ENCODE data around the gene EBP.
"Not testable (repeated sequence)": the region's sequence is repeated elsewhere in the genome, so short reads cannot be mapped to it uniquely, and the experiment has no call there.

Gene EBP

GRCh38 chrX:48522291-48522690 lies 683 bp downstream of the EBP start:
- no peak for DNase-seq (ENCODE audit: low spot score)

- DNase-seq (ENCODE audit: low spot score) = no peak
Observed at GRCh38 chrX:48523682-48524081, 2.1 kb downstream of the EBP start.

- DNase-seq (ENCODE audit: low spot score) = not testable (repeated sequence)
Observed at GRCh38 chrX:48525853-48526252, 4.2 kb downstream of the EBP start.

- no peak for DNase-seq (ENCODE audit: low spot score)
Observed at GRCh38 chrX:48530736-48531135, 9.1 kb downstream of the EBP start.

GRCh38 chrX:48531358-48531959 lies 9.9 kb downstream of the EBP start:
- DNase-seq (ENCODE audit: low spot score) = no peak

DNA sequence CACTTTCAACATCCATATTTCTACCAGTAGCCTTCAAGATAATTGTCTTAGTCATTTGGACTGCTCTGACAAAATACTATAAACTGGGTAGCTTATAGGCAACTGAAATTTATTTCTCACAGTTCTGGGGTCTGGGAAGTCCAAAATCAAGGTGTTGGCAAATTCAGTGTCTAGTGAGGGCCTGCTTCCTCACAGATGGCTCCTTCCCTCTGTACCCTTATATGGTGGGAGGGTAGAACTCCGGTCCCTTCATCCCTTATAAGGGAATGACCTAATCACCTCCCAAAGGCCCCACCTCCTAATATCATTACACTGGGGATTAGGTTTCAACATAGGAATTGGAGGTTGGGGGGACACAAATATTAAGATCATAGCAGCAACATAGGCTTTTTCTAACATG lies 10.6 kb downstream of the EBP start:
- DNase-seq (ENCODE audit: low spot score) = no peak

DNA sequence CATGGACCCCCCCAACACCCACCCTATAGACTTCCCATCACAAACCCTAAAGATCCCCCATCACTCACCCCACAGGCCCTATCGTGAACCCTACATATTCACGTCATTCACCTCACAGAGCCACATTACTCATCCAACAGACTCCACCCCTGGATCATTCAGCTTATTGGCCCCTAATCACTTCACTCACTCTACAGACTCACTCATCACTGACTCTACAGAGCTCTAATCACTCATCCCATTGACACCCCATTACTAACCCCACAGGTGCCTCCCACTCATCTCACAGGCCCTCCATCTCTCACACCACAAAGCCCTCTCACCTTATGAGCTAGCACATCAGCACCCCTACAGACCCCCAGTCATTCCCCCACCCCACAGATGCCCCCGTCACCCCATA lies 11.6 kb downstream of the EBP start:
- no peak for DNase-seq (ENCODE audit: low spot score)

- no peak for DNase-seq (ENCODE audit: low spot score)
Observed at GRCh38 chrX:48538641-48539344, 17.2 kb downstream of the EBP start.

DNA sequence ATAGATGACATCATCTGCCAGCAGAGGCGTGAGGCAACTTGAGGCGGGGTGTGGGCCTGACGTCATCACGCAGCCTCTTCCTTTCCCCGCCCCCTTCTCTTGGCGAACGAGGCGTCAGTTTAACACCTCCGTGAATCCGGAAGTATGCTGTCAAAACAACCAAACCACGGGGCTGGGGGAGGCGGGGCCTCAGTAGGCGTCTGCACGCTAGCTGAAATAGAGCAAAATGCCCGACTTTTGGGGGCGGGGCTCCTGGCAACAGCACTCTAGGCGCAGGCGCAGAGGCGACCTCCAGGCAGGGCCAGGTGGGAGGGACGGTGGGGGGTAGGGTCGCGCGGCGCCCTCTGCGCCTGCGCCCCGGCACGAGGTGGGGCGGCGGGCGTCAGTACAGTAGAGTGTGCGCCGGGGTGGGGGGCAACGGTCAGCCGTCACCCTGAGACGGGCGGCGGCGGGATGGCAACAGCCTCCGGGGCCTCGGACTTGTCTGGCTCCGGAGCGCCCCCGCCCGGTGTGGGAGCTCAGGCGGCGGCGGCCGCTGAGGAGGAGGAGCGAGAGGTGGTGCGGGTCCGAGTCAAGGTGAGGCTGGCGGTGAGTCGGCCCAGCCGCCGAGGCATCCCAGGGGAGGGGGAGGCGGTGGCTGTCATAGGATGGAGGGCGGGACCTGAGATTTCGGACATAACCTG lies 17.9 kb downstream of the EBP start, which contains the start of gene TBC1D25:
Gene TBC1D25 (plus strand): TSS at position 370 of the 683 bp plus-strand sequence. CDS start 84 bp downstream, at position 454.
- peak; percentile 94 for DNase-seq (ENCODE audit: low spot score)

- no peak for DNase-seq (ENCODE audit: low spot score)
Observed at GRCh38 chrX:48540028-48540375, 18.4 kb downstream of the EBP start.

- DNase-seq (ENCODE audit: low spot score) = no peak
Observed at GRCh38 chrX:48540480-48540879, 18.9 kb downstream of the EBP start.

DNA sequence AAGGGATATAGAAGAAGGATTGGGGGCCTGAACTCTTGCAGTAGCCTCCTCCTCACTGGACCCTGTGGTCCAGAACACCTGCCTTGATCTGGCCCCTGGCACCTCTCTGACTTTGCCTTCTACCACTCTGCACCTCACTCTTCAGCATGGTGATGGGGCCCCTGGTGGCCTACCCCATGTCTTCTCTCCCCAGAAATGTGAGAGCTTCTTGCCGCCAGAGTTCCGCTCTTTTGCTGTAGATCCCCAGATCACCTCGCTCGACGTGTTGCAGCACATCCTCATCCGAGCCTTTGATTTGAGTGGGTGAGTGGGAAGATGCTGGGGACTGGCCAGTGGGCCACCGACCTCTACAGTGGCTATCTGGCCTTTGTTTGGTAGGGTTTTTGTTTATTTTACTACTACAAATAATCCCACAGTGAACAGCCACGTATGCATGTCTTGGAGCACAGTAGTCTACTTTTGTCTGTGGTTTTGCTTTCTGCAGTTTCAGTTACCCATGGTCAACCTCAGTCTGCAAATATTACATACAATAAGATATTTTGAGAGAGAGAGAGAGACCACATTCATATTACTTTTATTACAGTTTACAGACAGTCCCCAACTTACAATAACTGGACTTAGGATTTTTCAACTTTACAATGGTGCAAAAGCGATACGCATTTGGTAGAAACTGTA lies 19.7 kb downstream of the EBP start:
- no peak for DNase-seq (ENCODE audit: low spot score)

DNA sequence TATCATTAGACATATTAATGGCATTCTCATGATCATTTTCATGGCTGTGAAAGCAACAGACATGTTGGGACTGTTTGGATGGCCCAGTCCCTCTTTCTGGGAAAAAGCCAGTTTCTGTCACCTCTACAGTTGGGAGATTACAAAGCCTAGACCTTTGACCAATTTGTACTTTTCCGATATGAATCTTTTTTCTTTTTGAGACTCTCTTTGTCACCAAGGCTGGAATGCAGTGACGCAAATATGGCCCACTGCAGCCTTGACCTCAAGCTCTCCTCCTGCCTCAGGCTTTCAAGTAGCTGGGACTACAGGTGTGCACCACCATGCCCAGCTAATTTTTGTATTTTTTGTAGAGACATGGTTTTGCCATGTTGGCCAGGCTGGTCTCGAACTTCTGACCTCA lies 27.3 kb downstream of the EBP start:
- no peak for DNase-seq (ENCODE audit: low spot score)

GRCh38 chrX:48555731-48556325 lies 34.2 kb downstream of the EBP start:
- DNase-seq (ENCODE audit: low spot score) = not testable (repeated sequence)

DNA sequence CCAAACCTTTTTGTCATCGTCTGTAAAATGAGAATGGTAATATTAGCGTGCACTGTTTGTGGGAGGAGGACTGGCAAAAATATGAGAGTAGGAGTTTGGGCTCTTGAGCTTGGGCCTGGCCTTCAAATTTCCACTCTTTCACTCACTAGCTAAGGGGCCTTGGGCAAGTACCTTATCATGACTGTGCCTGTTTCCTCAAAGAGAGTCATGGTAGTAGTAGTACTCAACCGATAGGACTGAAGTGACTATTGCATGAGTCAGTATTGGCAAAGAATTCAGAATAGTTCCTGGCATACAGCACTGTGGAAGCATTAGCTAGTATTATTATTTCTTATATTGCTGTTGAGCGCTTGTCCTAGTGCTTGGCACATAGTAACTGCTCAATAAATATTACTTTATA lies 36.7 kb downstream of the EBP start:
- DNase-seq (ENCODE audit: low spot score) = no peak

DNA sequence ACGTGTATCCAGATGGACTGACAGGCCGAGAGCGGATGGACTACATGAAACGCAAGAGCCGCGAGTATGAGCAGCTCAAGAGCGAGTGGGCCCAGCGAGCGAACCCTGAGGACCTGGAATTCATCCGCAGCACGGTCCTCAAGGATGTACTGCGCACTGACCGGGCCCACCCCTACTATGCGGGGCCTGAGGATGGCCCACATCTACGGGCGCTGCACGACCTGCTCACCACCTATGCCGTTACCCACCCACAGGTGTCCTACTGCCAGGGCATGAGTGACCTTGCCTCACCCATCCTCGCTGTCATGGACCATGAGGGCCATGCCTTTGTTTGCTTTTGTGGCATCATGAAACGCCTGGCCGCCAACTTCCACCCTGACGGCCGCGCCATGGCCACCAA lies 38.0 kb downstream of the EBP start:
- no peak for DNase-seq (ENCODE audit: low spot score)

DNA sequence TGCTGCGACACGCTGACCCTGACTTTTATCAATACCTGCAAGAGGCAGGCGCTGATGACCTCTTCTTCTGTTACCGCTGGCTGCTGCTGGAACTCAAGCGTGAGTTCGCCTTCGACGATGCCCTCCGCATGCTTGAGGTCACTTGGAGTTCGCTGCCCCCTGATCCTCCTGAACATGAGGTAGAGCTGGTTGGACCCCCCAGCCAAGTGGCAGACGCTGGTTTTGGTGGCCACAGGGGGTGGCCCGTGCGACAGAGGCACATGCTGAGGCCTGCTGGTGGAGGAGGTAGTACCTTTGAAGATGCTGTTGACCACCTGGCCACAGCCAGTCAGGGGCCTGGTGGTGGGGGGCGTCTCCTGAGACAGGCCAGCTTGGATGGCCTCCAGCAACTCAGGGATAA lies 38.4 kb downstream of the EBP start:
- no peak for DNase-seq (ENCODE audit: low spot score)

GRCh38 chrX:48560681-48561080 lies 39.1 kb downstream of the EBP start:
- DNase-seq (ENCODE audit: low spot score) = no peak

- no peak for DNase-seq (ENCODE audit: low spot score)
Observed at GRCh38 chrX:48569958-48570357, 48.4 kb downstream of the EBP start.

- DNase-seq (ENCODE audit: low spot score) = no peak
Observed at GRCh38 chrX:48573690-48574269, 52.2 kb downstream of the EBP start.

Data from SK-N-DZ (cell line).